Measurements from ENCODE around the gene KLF6. TPM values are rescaled to one million over a fixed set of nuclear protein-coding genes. Genes with fewer than 3 reads are reported as not detected.

Gene KLF6
- total and polyA plus RNA-seq, 2 donors (not counting 1 experiment from before 2014, with no cell fraction given): 175 to 921 TPM

DNA sequence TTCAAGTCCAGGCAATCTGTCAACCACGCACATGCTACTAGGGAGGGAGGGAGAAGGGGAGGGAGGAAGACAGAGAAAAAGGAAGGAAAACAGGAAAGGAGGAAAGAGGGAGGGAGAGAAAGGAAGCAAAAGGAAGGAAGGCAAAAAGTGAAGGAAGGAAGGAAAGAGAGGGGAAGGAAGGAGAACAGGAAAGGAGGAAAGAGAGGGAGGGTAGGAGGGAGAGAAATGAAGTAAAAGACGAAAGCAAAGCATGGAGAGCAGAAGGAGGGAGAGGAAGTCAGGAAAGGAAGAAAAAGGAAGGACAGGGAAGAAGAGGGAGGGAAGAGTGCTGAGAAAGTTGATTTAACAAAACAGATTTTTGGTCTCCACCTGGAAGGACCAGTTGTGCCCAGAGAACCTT lies 25.6 kb downstream of the KLF6 start:
- ATAC-seq (ENCODE audit: low read depth) (no peak), DNase-seq (no peak)
- Histone ChIP-seq H3K4me3 (ENCODE audit: control extremely low read depth in 1 of 5, extremely low read depth in 1 of 5, insufficient read depth in 1 of 5, low read depth in 2 of 5, low read length in 4 of 5) (no peak overlapping the region), H4K20me1 (ENCODE audit: control insufficient read depth, insufficient read depth, low read length, poor library complexity, severe bottlenecking) (no peaks in the 10 kb centered on the region), H3K9ac (ENCODE audit: low read length) (no peak overlapping the region), H3K27me3 (replicated peaks in 1 of 4; ENCODE audit: control extremely low read depth in 1 of 4, control insufficient read depth in 3 of 4, insufficient read depth in 4 of 4, low read length in 3 of 4) (no peaks in the 10 kb centered on the region), H3K27ac (ENCODE audit: low read length in 2 of 2) (no peak overlapping the region), H2AFZ (ENCODE audit: insufficient read depth, low read depth, low read length, poor library complexity, severe bottlenecking) (no peak overlapping the region), H3K9me3 (ENCODE audit: control extremely low read depth in 1 of 3, control insufficient read depth in 2 of 3, insufficient read depth in 1 of 3, low read length in 2 of 3) (peaks cover 0 to 30% (median 10%) of the 10 kb centered on the region in 3 donors), H3K4me1 (ENCODE audit: control insufficient read depth in 2 of 2, insufficient read depth in 2 of 2, low read length in 2 of 2) (peaks cover 56 to 64% of the 10 kb centered on the region in 2 donors), H3K36me3 (replicated peaks in 1 of 2; ENCODE audit: control extremely low read depth in 1 of 2, control insufficient read depth in 1 of 2, extremely low read depth in 1 of 2, insufficient read depth in 2 of 2, low read length in 1 of 2) (no peaks in the 10 kb centered on the region), H3K4me2 (replicated peaks; ENCODE audit: low read depth, low read length, poor library complexity, severe bottlenecking) (no peak overlapping the region), H3K79me2 (ENCODE audit: control insufficient read depth, insufficient read depth, low read length) (peaks cover 5% of the 10 kb centered on the region)
- H3K4me3 Mint-ChIP-seq: no peak overlapping the region
- peaks cover 66% of the 10 kb centered on the region for H3K4me1 Mint-ChIP-seq
- ChIA-PET CTCF (no interaction called here), POLR2A (interaction anchor here (0.7 to 2.3 kb wide), 2 partner anchors 26 to 604 kb away, joined by 10 to 22 read pairs; partner anchors contain the start of gene KLF6)
- intact Hi-C loops (cut with micrococcal nuclease): no loop called here
- 100% methylated on average over 2 of the region's 2 CpGs for WGBS (ENCODE audit: insufficient coverage)
- H3K27me3 Mint-ChIP-seq: no peaks in the 10 kb centered on the region
- H3K9me3 Mint-ChIP-seq (ENCODE audit: insufficient read depth): peaks cover 1% of the 10 kb centered on the region
- TF ChIP-seq, protein P1, sequence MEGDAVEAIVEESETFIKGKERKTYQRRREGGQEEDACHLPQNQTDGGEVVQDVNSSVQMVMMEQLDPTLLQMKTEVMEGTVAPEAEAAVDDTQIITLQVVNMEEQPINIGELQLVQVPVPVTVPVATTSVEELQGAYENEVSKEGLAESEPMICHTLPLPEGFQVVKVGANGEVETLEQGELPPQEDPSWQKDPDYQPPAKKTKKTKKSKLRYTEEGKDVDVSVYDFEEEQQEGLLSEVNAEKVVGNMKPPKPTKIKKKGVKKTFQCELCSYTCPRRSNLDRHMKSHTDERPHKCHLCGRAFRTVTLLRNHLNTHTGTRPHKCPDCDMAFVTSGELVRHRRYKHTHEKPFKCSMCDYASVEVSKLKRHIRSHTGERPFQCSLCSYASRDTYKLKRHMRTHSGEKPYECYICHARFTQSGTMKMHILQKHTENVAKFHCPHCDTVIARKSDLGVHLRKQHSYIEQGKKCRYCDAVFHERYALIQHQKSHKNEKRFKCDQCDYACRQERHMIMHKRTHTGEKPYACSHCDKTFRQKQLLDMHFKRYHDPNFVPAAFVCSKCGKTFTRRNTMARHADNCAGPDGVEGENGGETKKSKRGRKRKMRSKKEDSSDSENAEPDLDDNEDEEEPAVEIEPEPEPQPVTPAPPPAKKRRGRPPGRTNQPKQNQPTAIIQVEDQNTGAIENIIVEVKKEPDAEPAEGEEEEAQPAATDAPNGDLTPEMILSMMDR (IDR thresholded peaks at IDR 0.05): no peak
- peak overlapping the region; percentile 94 for H3K27ac Mint-ChIP-seq

- Histone ChIP-seq H3K9ac (ENCODE audit: low read length) (peak overlapping the region; percentile 15), H3K79me2 (ENCODE audit: control insufficient read depth, insufficient read depth, low read length) (peaks cover 5% of the 10 kb centered on the region), H3K27ac (ENCODE audit: low read length in 2 of 2) (peak overlapping the region; percentile 60 to 63), H3K9me3 (ENCODE audit: control extremely low read depth in 1 of 3, control insufficient read depth in 2 of 3, insufficient read depth in 1 of 3, low read length in 2 of 3) (peaks cover 0 to 30% (median 10%) of the 10 kb centered on the region in 3 donors), H3K36me3 (replicated peaks in 1 of 2; ENCODE audit: control extremely low read depth in 1 of 2, control insufficient read depth in 1 of 2, extremely low read depth in 1 of 2, insufficient read depth in 2 of 2, low read length in 1 of 2) (no peaks in the 10 kb centered on the region), H3K4me3 (ENCODE audit: control extremely low read depth in 1 of 5, extremely low read depth in 1 of 5, insufficient read depth in 1 of 5, low read depth in 2 of 5, low read length in 4 of 5) (peak overlapping the region in 1 of 5 experiments; percentile 18), H2AFZ (ENCODE audit: insufficient read depth, low read depth, low read length, poor library complexity, severe bottlenecking) (peak overlapping the region; percentile 20), H3K27me3 (replicated peaks in 1 of 4; ENCODE audit: control extremely low read depth in 1 of 4, control insufficient read depth in 3 of 4, insufficient read depth in 4 of 4, low read length in 3 of 4) (no peaks in the 10 kb centered on the region), H3K4me1 (ENCODE audit: control insufficient read depth in 2 of 2, insufficient read depth in 2 of 2, low read length in 2 of 2) (peaks cover 49 to 55% of the 10 kb centered on the region in 2 donors), H4K20me1 (ENCODE audit: control insufficient read depth, insufficient read depth, low read length, poor library complexity, severe bottlenecking) (no peaks in the 10 kb centered on the region), H3K4me2 (replicated peaks; ENCODE audit: low read depth, low read length, poor library complexity, severe bottlenecking) (peak overlapping the region; percentile 52)
- POLR2A ChIA-PET: interaction anchor here (0.7 to 2.1 kb wide), 4 partner anchors 17 to 605 kb away, joined by 3 to 25 read pairs (median 8); partner anchors contain the start of gene KLF6
- H3K27me3 Mint-ChIP-seq: no peaks in the 10 kb centered on the region
- TF ChIP-seq EZH2 (IDR thresholded peaks at IDR 0.05; ENCODE audit: borderline replicate concordance, insufficient read depth, low read depth, low read length, poor library complexity, severe bottlenecking): no peak
- TF ChIP-seq, protein P1 (IDR thresholded peaks at IDR 0.05): no peak
- H3K4me1 Mint-ChIP-seq: peaks cover 61% of the 10 kb centered on the region
- 98% methylated on average over 4 of the region's 6 CpGs for WGBS (ENCODE audit: insufficient coverage)
- H3K9me3 Mint-ChIP-seq (ENCODE audit: insufficient read depth): peaks cover 1% of the 10 kb centered on the region
- CTCF ChIA-PET: interaction anchor here (0.7 to 1.3 kb wide), 4 partner anchors 23 to 144 kb away, joined by 3 to 5 read pairs (median 3); partner anchors contain the start of gene KLF6
- DNase-seq: no peak
- peak overlapping the region; percentile 92 for H3K27ac Mint-ChIP-seq
- intact Hi-C loops (cut with micrococcal nuclease): no loop called here
- ATAC-seq (ENCODE audit: low read depth): no peak
- peak overlapping the region; percentile 67 for H3K4me3 Mint-ChIP-seq
Observed at GRCh38 chr10:3758491-3758970, 26.5 kb downstream of the KLF6 start.
